ENCODE measurements around the gene RPS6KC1. TPM values are rescaled to one million over a fixed set of nuclear protein-coding genes. Genes with fewer than 3 reads are reported as not detected.

Gene RPS6KC1
- total RNA-seq, 1 experiment from 2014 or later: 16.4 TPM

GRCh38 chr1:213281640-213282301 is 230.7 kb downstream of the RPS6KC1 start:
- no peaks in the 10 kb centered on the region for H3F3A ChIP-seq (ENCODE audit: insufficient read depth, low read depth)
- CTCF ChIA-PET: no interaction called here
- H3K9me3 ChIP-seq (ENCODE audit: insufficient read depth, low read depth): peaks cover 4% of the 10 kb centered on the region; the same call in 1 of the 2 replicates
- BruUV-seq (replicated peaks): no TSS peak
- no peak overlapping the region for H3K4me3 ChIP-seq
- no peak overlapping the region for H3K27ac ChIP-seq
- H3K9me2 ChIP-seq (ENCODE audit: insufficient read depth): no peaks in the 10 kb centered on the region
- intact Hi-C loops (cut with micrococcal nuclease; ENCODE audit: unreplicated experiment): no loop called here
- POLR2A ChIA-PET (ENCODE audit: unreplicated experiment): no interaction called here
- peaks cover 11% of the 10 kb centered on the region for H3K4me1 ChIP-seq (replicated peaks; ENCODE audit: insufficient read depth)
- no peak for DNase-seq
- no peaks in the 10 kb centered on the region for H3K79me2 ChIP-seq (ENCODE audit: low read depth)
- H3K4me2 ChIP-seq: no peak overlapping the region
- no peak overlapping the region for H2AFZ ChIP-seq
- no peaks in the 10 kb centered on the region for H3K36me3 ChIP-seq (ENCODE audit: low read depth)
- no peaks in the 10 kb centered on the region for H4K20me1 ChIP-seq (ENCODE audit: insufficient read depth)
- no peaks in the 10 kb centered on the region for H3K27me3 ChIP-seq (ENCODE audit: insufficient read depth, low read depth)
- TF ChIP-seq EZH2 (IDR thresholded peaks at IDR 0.05; ENCODE audit: low read depth) (no peak), CTCF (conservative IDR thresholded peaks at IDR 0.05) (no peak)

- BruUV-seq (replicated peaks): no TSS peak
- Histone ChIP-seq H3K27me3 (ENCODE audit: insufficient read depth, low read depth) (no peaks in the 10 kb centered on the region), H3K4me2 (no peak overlapping the region), H4K20me1 (ENCODE audit: insufficient read depth) (no peaks in the 10 kb centered on the region), H3K9me3 (ENCODE audit: insufficient read depth, low read depth) (peaks cover 4% of the 10 kb centered on the region; the same call in 1 of the 2 replicates), H3K9me2 (ENCODE audit: insufficient read depth) (no peaks in the 10 kb centered on the region), H3K36me3 (ENCODE audit: low read depth) (no peaks in the 10 kb centered on the region), H3K4me1 (replicated peaks; ENCODE audit: insufficient read depth) (peaks cover 11% of the 10 kb centered on the region), H3F3A (ENCODE audit: insufficient read depth, low read depth) (no peaks in the 10 kb centered on the region), H2AFZ (no peak overlapping the region), H3K79me2 (ENCODE audit: low read depth) (no peaks in the 10 kb centered on the region), H3K4me3 (no peak overlapping the region), H3K27ac (peak overlapping the region; percentile 21; the same call in 1 of the 2 replicates)
- TF ChIP-seq CTCF (conservative IDR thresholded peaks at IDR 0.05): no peak
- no peak for TF ChIP-seq EZH2 (IDR thresholded peaks at IDR 0.05; ENCODE audit: low read depth)
- intact Hi-C loops (cut with micrococcal nuclease; ENCODE audit: unreplicated experiment): no loop called here
- DNase-seq: no peak
- ChIA-PET POLR2A (ENCODE audit: unreplicated experiment) (no interaction called here), CTCF (no interaction called here)
These were observed 233.6 kb downstream of the RPS6KC1 start for GRCh38 chr1:213284626-213285025.

GRCh38 chr1:213286235-213286634 is 235.2 kb downstream of the RPS6KC1 start:
- H3K9me3 ChIP-seq (ENCODE audit: insufficient read depth, low read depth): peaks cover 4% of the 10 kb centered on the region; the same call in 1 of the 2 replicates
- peaks cover 11% of the 10 kb centered on the region for H3K4me1 ChIP-seq (replicated peaks; ENCODE audit: insufficient read depth)
- no peaks in the 10 kb centered on the region for H4K20me1 ChIP-seq (ENCODE audit: insufficient read depth)
- no TSS peak for BruUV-seq (replicated peaks)
- H3K27ac ChIP-seq: no peak overlapping the region
- no peak overlapping the region for H3K4me3 ChIP-seq
- ChIA-PET POLR2A (ENCODE audit: unreplicated experiment) (no interaction called here), CTCF (no interaction called here)
- intact Hi-C loops (cut with micrococcal nuclease; ENCODE audit: unreplicated experiment): no loop called here
- H3K36me3 ChIP-seq (ENCODE audit: low read depth): no peaks in the 10 kb centered on the region
- H3K9me2 ChIP-seq (ENCODE audit: insufficient read depth): no peaks in the 10 kb centered on the region
- DNase-seq: no peak
- TF ChIP-seq CTCF (conservative IDR thresholded peaks at IDR 0.05) (peak; percentile 59), EZH2 (IDR thresholded peaks at IDR 0.05; ENCODE audit: low read depth) (no peak)
- no peak overlapping the region for H2AFZ ChIP-seq
- H3K27me3 ChIP-seq (ENCODE audit: insufficient read depth, low read depth): no peaks in the 10 kb centered on the region
- no peaks in the 10 kb centered on the region for H3K79me2 ChIP-seq (ENCODE audit: low read depth)
- H3K4me2 ChIP-seq: no peak overlapping the region
- no peaks in the 10 kb centered on the region for H3F3A ChIP-seq (ENCODE audit: insufficient read depth, low read depth)

Measured in PC-9 (cell line).